HK-2 (cell line): ENCODE measurements around the gene FXR2.

Source experiments
- DNase-seq: peaks from one replicate; pipeline ENCODE4 v3.0.0-alpha.2; 2018; ENCODE audit not compliant: unreplicated experiment

Gene FXR2

GRCh38 chr17:7589204-7589868, 25.4 kb downstream of the FXR2 start:
- no peak for DNase-seq

GRCh38 chr17:7588553-7589203, 26.0 kb downstream of the FXR2 start:
- DNase-seq, result no peak

GRCh38 chr17:7587420-7588151, 27.1 kb downstream of the FXR2 start:
- peak; percentile 57 for DNase-seq

GRCh38 chr17:7586673-7587419, 27.9 kb downstream of the FXR2 start:
- DNase-seq, result no peak

GRCh38 chr17:7583253-7584109, 31.2 kb downstream of the FXR2 start, which contains the start of gene MPDU1:
Gene MPDU1, plus strand, starts transcription at chr17:7583852. Its CDS starts 11 bp downstream, at chr17:7583863.
- peak; percentile 97 for DNase-seq

- DNase-seq, result no peak
Observed at GRCh38 chr17:7582396-7583252, 32.1 kb downstream of the FXR2 start.

- DNase-seq, result no peak
Observed at GRCh38 chr17:7580604-7581575, 33.8 kb downstream of the FXR2 start.

- no peak for DNase-seq
Observed at GRCh38 chr17:7579834-7580603, 34.7 kb downstream of the FXR2 start.

- DNase-seq, result peak; percentile 87
Observed at GRCh38 chr17:7579001-7579833, 35.5 kb downstream of the FXR2 start, which contains the start of gene CD68. Gene CD68, plus strand, starts transcription at chr17:7579638. Its CDS starts 40 bp downstream, at chr17:7579678.

- no peak for DNase-seq
Observed at GRCh38 chr17:7577327-7578199, 37.1 kb downstream of the FXR2 start.

- DNase-seq, result no peak
Observed at GRCh38 chr17:7576432-7576937, 38.2 kb downstream of the FXR2 start.

GRCh38 chr17:7575959-7576358, 38.7 kb downstream of the FXR2 start:
- DNase-seq, result no peak

- no peak for DNase-seq
Observed at GRCh38 chr17:7575481-7575883, 39.2 kb downstream of the FXR2 start.

GRCh38 chr17:7574176-7574953, 40.3 kb downstream of the FXR2 start:
- no peak for DNase-seq
